ENCODE data around the gene MRPS18B. TPM values are rescaled to one million over a fixed set of nuclear protein-coding genes. Genes with fewer than 3 reads are reported as not detected.

The MRPS18B gene
- total RNA-seq (10 to 100 TPM; 36.6 to 54.7 TPM), polyA plus RNA-seq (ENCODE audit: insufficient read length in 6 of 6) (10 to 100 TPM; 41.2 to 50.5 (median 43.5) TPM)
- long read RNA-seq, donor 1, transcript MRPS18B-206 (7 exons, 1,532 nt): major isoform, 33 of 34 reads
- long read RNA-seq, donor 1, partial matches to known transcripts: 0 of 34 reads
- long read RNA-seq, donor 1, other reads (novel, unspliced or antisense): 0 of 34 reads
- long read RNA-seq, donor 2, transcript MRPS18B-206 (7 exons, 1,532 nt): major isoform, 28 of 28 reads
- long read RNA-seq, donor 2, partial matches to known transcripts: 0 of 28 reads
- long read RNA-seq, donor 2, other reads (novel, unspliced or antisense): 0 of 28 reads
- long read RNA-seq, donor 3, transcript MRPS18B-206 (7 exons, 1,532 nt): major isoform, 12 of 47 reads
- long read RNA-seq, donor 3, partial matches to known transcripts: 35 of 47 reads
- long read RNA-seq, donor 3, other reads (novel, unspliced or antisense): 0 of 47 reads
- long read RNA-seq, donor 4, transcript MRPS18B-206 (7 exons, 1,532 nt): major isoform, 44 of 54 reads
- long read RNA-seq, donor 4, partial matches to known transcripts: 2 of 54 reads
- long read RNA-seq, donor 4, other reads (novel, unspliced or antisense): 7 of 54 reads
- long read RNA-seq, donor 5, transcript MRPS18B-206 (7 exons, 1,532 nt): major isoform, 28 of 72 reads
- long read RNA-seq, donor 5, partial matches to known transcripts: 44 of 72 reads
- long read RNA-seq, donor 5, other reads (novel, unspliced or antisense): 0 of 72 reads
- long read RNA-seq, donor 6, transcript MRPS18B-206 (7 exons, 1,532 nt): major isoform, 28 of 29 reads
- long read RNA-seq, donor 6, partial matches to known transcripts: 0 of 29 reads
- long read RNA-seq, donor 6, other reads (novel, unspliced or antisense): 0 of 29 reads
- long read RNA-seq, donor 7, transcript MRPS18B-206 (7 exons, 1,532 nt): major isoform, 16 of 21 reads
- long read RNA-seq, donor 7, partial matches to known transcripts: 0 of 21 reads
- long read RNA-seq, donor 7, other reads (novel, unspliced or antisense): 5 of 21 reads
- long read RNA-seq, donor 8, transcript MRPS18B-206 (7 exons, 1,532 nt): major isoform, 20 of 20 reads
- long read RNA-seq, donor 8, partial matches to known transcripts: 0 of 20 reads
- long read RNA-seq, donor 8, other reads (novel, unspliced or antisense): 0 of 20 reads
- long read RNA-seq, donor 9: 0 reads
- long read RNA-seq, donor 10, transcript MRPS18B-206 (7 exons, 1,532 nt): major isoform, 145 of 164 reads
- long read RNA-seq, donor 10, partial matches to known transcripts: 4 of 164 reads
- long read RNA-seq, donor 10, other reads (novel, unspliced or antisense): 14 of 164 reads
- long read RNA-seq, donor 11, transcript MRPS18B-206 (7 exons, 1,532 nt): major isoform, 28 of 33 reads
- long read RNA-seq, donor 11, partial matches to known transcripts: 0 of 33 reads
- long read RNA-seq, donor 11, other reads (novel, unspliced or antisense): 5 of 33 reads
- long read RNA-seq, donor 12, transcript MRPS18B-206 (7 exons, 1,532 nt): major isoform, 21 of 26 reads
- long read RNA-seq, donor 12, partial matches to known transcripts: 0 of 26 reads
- long read RNA-seq, donor 12, other reads (novel, unspliced or antisense): 5 of 26 reads

- ATAC-seq (peak; percentile 86), DNase-seq (peak; percentile 96 to 100 (median 99))
- intact Hi-C loops (cut with DNase I): no loop called here
- H3K27ac ChIP-seq: peak within 1 kb of the TSS; percentile 96 to 99
- peak within 1 kb of the TSS; percentile 80 to 81 for H3K4me3 ChIP-seq
- H3K36me3 ChIP-seq: peaks cover 0 to 53% of the 10 kb centered on the region in 2 donors
- no peaks in the 10 kb centered on the region for H3K9me3 ChIP-seq
- peaks cover 27 to 34% of the 10 kb centered on the region in 2 donors for H3K4me1 ChIP-seq
- no peaks in the 10 kb centered on the region for H3K27me3 ChIP-seq
- no peak for TF ChIP-seq CTCF (IDR thresholded peaks at IDR 0.05)
Observed at GRCh38 chr6:30617565-30618269, at the start of gene MRPS18B. MRPS18B (plus strand) TSS chr6:30617840; CDS start chr6:30617866, 26 bp downstream.

- no peak for ATAC-seq
- Histone ChIP-seq H3K27me3 (no peaks in the 10 kb centered on the region), H3K9me3 (no peaks in the 10 kb centered on the region), H3K27ac (no peak overlapping the region), H3K4me1 (peaks cover 10 to 32% of the 10 kb centered on the region in 2 donors), H3K4me3 (no peak overlapping the region), H3K36me3 (peaks cover 0 to 2% of the 10 kb centered on the region in 2 donors)
- intact Hi-C loops (cut with DNase I): no loop called here
- TF ChIP-seq CTCF (IDR thresholded peaks at IDR 0.05): no peak
- no peak for DNase-seq
Observed at GRCh38 chr6:30568245-30568644, 49.4 kb upstream of the MRPS18B start.

GRCh38 chr6:30570263-30570662 is 47.4 kb upstream of the MRPS18B start:
- Histone ChIP-seq H3K27ac (peak overlapping the region; percentile 81 to 87), H3K4me1 (peaks cover 10 to 49% of the 10 kb centered on the region in 2 donors), H3K4me3 (peak overlapping the region; percentile 64 to 74), H3K36me3 (peaks cover 0 to 9% of the 10 kb centered on the region in 2 donors), H3K9me3 (no peaks in the 10 kb centered on the region), H3K27me3 (no peaks in the 10 kb centered on the region)
- no peak for ATAC-seq
- TF ChIP-seq CTCF (IDR thresholded peaks at IDR 0.05): no peak
- intact Hi-C loops (cut with DNase I): no loop called here
- DNase-seq: no peak

GRCh38 chr6:30570740-30571074 is 46.9 kb upstream of the MRPS18B start:
- ATAC-seq (peak; percentile 23), DNase-seq (no peak)
- Histone ChIP-seq H3K9me3 (no peaks in the 10 kb centered on the region), H3K27me3 (no peaks in the 10 kb centered on the region), H3K36me3 (peaks cover 0 to 13% of the 10 kb centered on the region in 2 donors), H3K4me1 (peaks cover 10 to 49% of the 10 kb centered on the region in 2 donors), H3K27ac (peak overlapping the region; percentile 81 to 87), H3K4me3 (peak overlapping the region; percentile 64 to 74)
- TF ChIP-seq CTCF (IDR thresholded peaks at IDR 0.05): no peak
- intact Hi-C loops (cut with DNase I): no loop called here
